COLO668 (cell line): ENCODE measurements around the gene TMEM176A.

Experiments used
- DNase-seq: peaks from one replicate; lab custom pipeline; 2025; ENCODE audit not compliant: unreplicated experiment; lab: John Stamatoyannopoulos, UW

TMEM176A gene

GRCh38 chr7:150787321-150788281 lies 13.0 kb upstream of the TMEM176A start:
- DNase-seq = peak; percentile 59

GRCh38 chr7:150788474-150789269 lies 11.9 kb upstream of the TMEM176A start:
- no peak for DNase-seq

GRCh38 chr7:150790416-150791075 lies 10.0 kb upstream of the TMEM176A start:
- no peak for DNase-seq

GRCh38 chr7:150791304-150791703 lies 9.3 kb upstream of the TMEM176A start:
- DNase-seq = no peak

GRCh38 chr7:150791746-150792452 lies 8.7 kb upstream of the TMEM176A start:
- DNase-seq = no peak

GRCh38 chr7:150793569-150794238 lies 6.9 kb upstream of the TMEM176A start:
- DNase-seq = no peak

GRCh38 chr7:150797661-150798060 lies 2.9 kb upstream of the TMEM176A start:
- no peak for DNase-seq

- DNase-seq = no peak
Measured at GRCh38 chr7:150799156-150799555, 1.4 kb upstream of the TMEM176A start.

- DNase-seq = peak; percentile 88
Measured at GRCh38 chr7:150799741-150800580, 608 bp upstream of the TMEM176A start, which contains the start of gene TMEM176B. TSS of gene TMEM176B (minus strand) at chr7:150800364. CDS start at chr7:150796569, 3,795 bp downstream.

- DNase-seq = peak; percentile 49
Measured at GRCh38 chr7:150801242-150801945, 825 bp downstream of the TMEM176A start.

- peak; percentile 72 for DNase-seq
Measured at GRCh38 chr7:150801946-150802771, 1.6 kb downstream of the TMEM176A start.

GRCh38 chr7:150803161-150803860 lies 2.7 kb downstream of the TMEM176A start:
- DNase-seq = peak; percentile 40

GRCh38 chr7:150804802-150805201 lies 4.2 kb downstream of the TMEM176A start:
- DNase-seq = no peak

- DNase-seq = no peak
Measured at GRCh38 chr7:150805864-150806263, 5.3 kb downstream of the TMEM176A start.

GRCh38 chr7:150806454-150806853 lies 5.9 kb downstream of the TMEM176A start:
- no peak for DNase-seq

GRCh38 chr7:150806863-150807262 lies 6.3 kb downstream of the TMEM176A start:
- no peak for DNase-seq
